Measurements from ENCODE around the gene TMEM115. TPM values are rescaled to one million over a fixed set of nuclear protein-coding genes. Genes with fewer than 3 reads are reported as not detected.
A peak's percentile ranks its signal among the peaks of the same experiment; 100 is the strongest.

Gene TMEM115
- total and polyA plus RNA-seq, 2 of the 13 experiments (the other 11 are each of a cell fraction or from before 2014, with no cell fraction given): 22.1 to 30.7 TPM

GRCh38 chr3:50322115-50322385 lies 37.3 kb downstream of the TMEM115 start (continued):
- TF ChIP-seq ZNF138 (CRISPR knock-in tag; IDR thresholded peaks at IDR 0.05; ENCODE audit: low read depth) (peak; percentile 33; the same call in 1 of the 2 replicates), ZNF839 (CRISPR knock-in tag; IDR thresholded peaks at IDR 0.05; ENCODE audit: borderline replicate concordance) (0 out of 2 replicates have a peak, but pooled peaks have one; percentile 14), ZNF501 (CRISPR knock-in tag; IDR thresholded peaks at IDR 0.05) (peak; percentile 7; the same call in 1 of the 2 replicates), IRF9 (CRISPR knock-in tag; IDR thresholded peaks at IDR 0.05; ENCODE audit: borderline replicate concordance) (no peak), MED13 (CRISPR knock-in tag; IDR thresholded peaks at IDR 0.05) (peak; percentile 33; the same call in 1 of the 2 replicates), ZNF766 (CRISPR knock-in tag; IDR thresholded peaks at IDR 0.05; ENCODE audit: borderline replicate concordance) (peak; percentile 79; the same call in 1 of the 2 replicates), EEA1 (CRISPR knock-in tag; IDR thresholded peaks at IDR 0.05; ENCODE audit: borderline replicate concordance) (0 out of 2 replicates have a peak, but pooled peaks have one; percentile 50), ZNF749 (CRISPR knock-in tag; IDR thresholded peaks at IDR 0.05; ENCODE audit: borderline replicate concordance) (0 out of 2 replicates have a peak, but pooled peaks have one; percentile 1), ZNF746 (CRISPR knock-in tag; IDR thresholded peaks at IDR 0.05) (no peak), FOXA3 (CRISPR knock-in tag; IDR thresholded peaks at IDR 0.05) (0 out of 2 replicates have a peak, but pooled peaks have one; percentile 10), BORCS8-MEF2B (CRISPR knock-in tag; IDR thresholded peaks at IDR 0.05) (0 out of 2 replicates have a peak, but pooled peaks have one; percentile 7), POLR2AphosphoS5 (IDR thresholded peaks at IDR 0.05; ENCODE audit: low read depth, low read length) (peak; percentile 75), SNRNP70 (IDR thresholded peaks at IDR 0.05; ENCODE audit: low read depth, low read length) (no peak), ZNF354B (CRISPR knock-in tag; IDR thresholded peaks at IDR 0.05) (no peak), ZNF776 (CRISPR knock-in tag; IDR thresholded peaks at IDR 0.05) (0 out of 2 replicates have a peak, but pooled peaks have one; percentile 59), HOXD1 (CRISPR knock-in tag; IDR thresholded peaks at IDR 0.05) (no peak), TEF (CRISPR knock-in tag; IDR thresholded peaks at IDR 0.05) (no peak), ZKSCAN8 (CRISPR knock-in tag; IDR thresholded peaks at IDR 0.05; ENCODE audit: borderline replicate concordance) (peak; percentile 44; the same call in 1 of the 2 replicates), AHR (CRISPR knock-in tag; IDR thresholded peaks at IDR 0.05) (no peak), CBX5 (CRISPR knock-in tag; IDR thresholded peaks at IDR 0.05; ENCODE audit: borderline replicate concordance) (peak; percentile 26; the same call in 1 of the 2 replicates), RFXAP (CRISPR knock-in tag; IDR thresholded peaks at IDR 0.05; ENCODE audit: borderline replicate concordance) (peak; percentile 31; the same call in 1 of the 2 replicates), KAT8 (CRISPR knock-in tag; IDR thresholded peaks at IDR 0.05) (no peak)
- TF ChIP-seq, protein P1, sequence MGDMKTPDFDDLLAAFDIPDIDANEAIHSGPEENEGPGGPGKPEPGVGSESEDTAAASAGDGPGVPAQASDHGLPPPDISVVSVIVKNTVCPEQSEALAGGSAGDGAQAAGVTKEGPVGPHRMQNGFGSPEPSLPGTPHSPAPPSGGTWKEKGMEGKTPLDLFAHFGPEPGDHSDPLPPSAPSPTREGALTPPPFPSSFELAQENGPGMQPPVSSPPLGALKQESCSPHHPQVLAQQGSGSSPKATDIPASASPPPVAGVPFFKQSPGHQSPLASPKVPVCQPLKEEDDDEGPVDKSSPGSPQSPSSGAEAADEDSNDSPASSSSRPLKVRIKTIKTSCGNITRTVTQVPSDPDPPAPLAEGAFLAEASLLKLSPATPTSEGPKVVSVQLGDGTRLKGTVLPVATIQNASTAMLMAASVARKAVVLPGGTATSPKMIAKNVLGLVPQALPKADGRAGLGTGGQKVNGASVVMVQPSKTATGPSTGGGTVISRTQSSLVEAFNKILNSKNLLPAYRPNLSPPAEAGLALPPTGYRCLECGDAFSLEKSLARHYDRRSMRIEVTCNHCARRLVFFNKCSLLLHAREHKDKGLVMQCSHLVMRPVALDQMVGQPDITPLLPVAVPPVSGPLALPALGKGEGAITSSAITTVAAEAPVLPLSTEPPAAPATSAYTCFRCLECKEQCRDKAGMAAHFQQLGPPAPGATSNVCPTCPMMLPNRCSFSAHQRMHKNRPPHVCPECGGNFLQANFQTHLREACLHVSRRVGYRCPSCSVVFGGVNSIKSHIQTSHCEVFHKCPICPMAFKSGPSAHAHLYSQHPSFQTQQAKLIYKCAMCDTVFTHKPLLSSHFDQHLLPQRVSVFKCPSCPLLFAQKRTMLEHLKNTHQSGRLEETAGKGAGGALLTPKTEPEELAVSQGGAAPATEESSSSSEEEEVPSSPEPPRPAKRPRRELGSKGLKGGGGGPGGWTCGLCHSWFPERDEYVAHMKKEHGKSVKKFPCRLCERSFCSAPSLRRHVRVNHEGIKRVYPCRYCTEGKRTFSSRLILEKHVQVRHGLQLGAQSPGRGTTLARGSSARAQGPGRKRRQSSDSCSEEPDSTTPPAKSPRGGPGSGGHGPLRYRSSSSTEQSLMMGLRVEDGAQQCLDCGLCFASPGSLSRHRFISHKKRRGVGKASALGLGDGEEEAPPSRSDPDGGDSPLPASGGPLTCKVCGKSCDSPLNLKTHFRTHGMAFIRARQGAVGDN (CRISPR knock-in tag; IDR thresholded peaks at IDR 0.05): 0 out of 2 replicates have a peak, but pooled peaks have one; percentile 41
- TF ChIP-seq, protein P2, sequence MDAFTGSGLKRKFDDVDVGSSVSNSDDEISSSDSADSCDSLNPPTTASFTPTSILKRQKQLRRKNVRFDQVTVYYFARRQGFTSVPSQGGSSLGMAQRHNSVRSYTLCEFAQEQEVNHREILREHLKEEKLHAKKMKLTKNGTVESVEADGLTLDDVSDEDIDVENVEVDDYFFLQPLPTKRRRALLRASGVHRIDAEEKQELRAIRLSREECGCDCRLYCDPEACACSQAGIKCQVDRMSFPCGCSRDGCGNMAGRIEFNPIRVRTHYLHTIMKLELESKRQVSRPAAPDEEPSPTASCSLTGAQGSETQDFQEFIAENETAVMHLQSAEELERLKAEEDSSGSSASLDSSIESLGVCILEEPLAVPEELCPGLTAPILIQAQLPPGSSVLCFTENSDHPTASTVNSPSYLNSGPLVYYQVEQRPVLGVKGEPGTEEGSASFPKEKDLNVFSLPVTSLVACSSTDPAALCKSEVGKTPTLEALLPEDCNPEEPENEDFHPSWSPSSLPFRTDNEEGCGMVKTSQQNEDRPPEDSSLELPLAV (CRISPR knock-in tag; conservative IDR thresholded peaks at IDR 0.05; ENCODE audit: low read depth): no peak

All from HepG2 (cell line).